Measurements from ENCODE around the gene TXNDC9. TPM values are rescaled to one million over a fixed set of nuclear protein-coding genes. Genes with fewer than 3 reads are reported as not detected.

Gene TXNDC9
- total RNA-seq, 1 experiment from 2014 or later = 31.0 TPM

DNA sequence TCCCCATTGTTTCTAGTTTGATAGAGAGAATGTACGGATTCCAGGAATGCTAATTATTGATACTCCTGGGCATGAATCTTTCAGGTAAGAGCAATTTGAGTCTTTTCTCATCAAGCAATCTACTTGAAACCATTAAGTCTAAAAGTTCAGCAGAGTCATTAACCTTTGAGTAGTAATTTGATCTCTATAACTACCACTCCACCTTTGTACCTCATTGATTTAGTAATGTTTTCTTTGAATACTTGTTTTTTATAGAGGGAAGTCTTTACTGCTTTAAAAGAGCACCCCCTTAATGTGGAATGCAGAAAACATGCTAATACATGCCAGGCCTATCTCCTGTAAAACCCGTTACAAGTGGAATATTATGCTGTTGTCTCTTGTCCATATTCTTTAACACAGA lies 46.0 kb upstream of the TXNDC9 start:
- CTCF ChIA-PET = no interaction called here
- Mint-ChIP-seq H3K27me3 (ENCODE audit: low read depth) (no peaks in the 10 kb centered on the region), H3K27ac (0 out of 2 replicates have a peak overlapping the region, but pooled peaks have one; percentile 37), H3K4me3 (no peak overlapping the region), H3K9me3 (no peaks in the 10 kb centered on the region), H3K36me3 (peaks cover 62% of the 10 kb centered on the region), H3K4me1 (peaks cover 10% of the 10 kb centered on the region)
- DNase-seq (ENCODE audit: low spot score) (no peak), ATAC-seq (no peak)
- TF ChIP-seq EMX1 (CRISPR knock-in tag; IDR thresholded peaks at IDR 0.05) (no peak), E2F5 (CRISPR knock-in tag; IDR thresholded peaks at IDR 0.05) (no peak), ESRRA (CRISPR knock-in tag; IDR thresholded peaks at IDR 0.05; ENCODE audit: borderline replicate concordance) (no peak), ELF4 (CRISPR knock-in tag; IDR thresholded peaks at IDR 0.05; ENCODE audit: low read depth) (no peak), MXD4 (CRISPR knock-in tag; IDR thresholded peaks at IDR 0.05; ENCODE audit: borderline replicate concordance) (no peak), ERG (CRISPR knock-in tag; IDR thresholded peaks at IDR 0.05) (no peak)
- TF ChIP-seq, protein P1, sequence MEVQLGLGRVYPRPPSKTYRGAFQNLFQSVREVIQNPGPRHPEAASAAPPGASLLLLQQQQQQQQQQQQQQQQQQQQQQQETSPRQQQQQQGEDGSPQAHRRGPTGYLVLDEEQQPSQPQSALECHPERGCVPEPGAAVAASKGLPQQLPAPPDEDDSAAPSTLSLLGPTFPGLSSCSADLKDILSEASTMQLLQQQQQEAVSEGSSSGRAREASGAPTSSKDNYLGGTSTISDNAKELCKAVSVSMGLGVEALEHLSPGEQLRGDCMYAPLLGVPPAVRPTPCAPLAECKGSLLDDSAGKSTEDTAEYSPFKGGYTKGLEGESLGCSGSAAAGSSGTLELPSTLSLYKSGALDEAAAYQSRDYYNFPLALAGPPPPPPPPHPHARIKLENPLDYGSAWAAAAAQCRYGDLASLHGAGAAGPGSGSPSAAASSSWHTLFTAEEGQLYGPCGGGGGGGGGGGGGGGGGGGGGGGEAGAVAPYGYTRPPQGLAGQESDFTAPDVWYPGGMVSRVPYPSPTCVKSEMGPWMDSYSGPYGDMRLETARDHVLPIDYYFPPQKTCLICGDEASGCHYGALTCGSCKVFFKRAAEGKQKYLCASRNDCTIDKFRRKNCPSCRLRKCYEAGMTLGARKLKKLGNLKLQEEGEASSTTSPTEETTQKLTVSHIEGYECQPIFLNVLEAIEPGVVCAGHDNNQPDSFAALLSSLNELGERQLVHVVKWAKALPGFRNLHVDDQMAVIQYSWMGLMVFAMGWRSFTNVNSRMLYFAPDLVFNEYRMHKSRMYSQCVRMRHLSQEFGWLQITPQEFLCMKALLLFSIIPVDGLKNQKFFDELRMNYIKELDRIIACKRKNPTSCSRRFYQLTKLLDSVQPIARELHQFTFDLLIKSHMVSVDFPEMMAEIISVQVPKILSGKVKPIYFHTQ (CRISPR knock-in tag; IDR thresholded peaks at IDR 0.05) = no peak
- POLR2A ChIA-PET = no interaction called here

- no peaks in the 10 kb centered on the region for H3K9me3 Mint-ChIP-seq
- no peaks in the 10 kb centered on the region for H3K27me3 Mint-ChIP-seq (ENCODE audit: low read depth)
- DNase-seq (ENCODE audit: low spot score) (no peak), ATAC-seq (no peak)
- ChIA-PET CTCF (no interaction called here), POLR2A (no interaction called here)
- peaks cover 10% of the 10 kb centered on the region for H3K4me1 Mint-ChIP-seq
- H3K4me3 Mint-ChIP-seq = no peak overlapping the region
- no peak overlapping the region for H3K27ac Mint-ChIP-seq
- H3K36me3 Mint-ChIP-seq = peaks cover 72% of the 10 kb centered on the region
- TF ChIP-seq ZNF138 (CRISPR knock-in tag; conservative IDR thresholded peaks at IDR 0.05) = no peak
- no peak for TF ChIP-seq OVOL2 (CRISPR knock-in tag; IDR thresholded peaks at IDR 0.05; ENCODE audit: borderline replicate concordance)
- TF ChIP-seq ZNF423 (CRISPR knock-in tag; IDR thresholded peaks at IDR 0.05) = no peak
- TF ChIP-seq, protein P2, sequence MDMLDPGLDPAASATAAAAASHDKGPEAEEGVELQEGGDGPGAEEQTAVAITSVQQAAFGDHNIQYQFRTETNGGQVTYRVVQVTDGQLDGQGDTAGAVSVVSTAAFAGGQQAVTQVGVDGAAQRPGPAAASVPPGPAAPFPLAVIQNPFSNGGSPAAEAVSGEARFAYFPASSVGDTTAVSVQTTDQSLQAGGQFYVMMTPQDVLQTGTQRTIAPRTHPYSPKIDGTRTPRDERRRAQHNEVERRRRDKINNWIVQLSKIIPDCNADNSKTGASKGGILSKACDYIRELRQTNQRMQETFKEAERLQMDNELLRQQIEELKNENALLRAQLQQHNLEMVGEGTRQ (CRISPR knock-in tag; IDR thresholded peaks at IDR 0.05) = no peak
- TF ChIP-seq ZMAT4 (CRISPR knock-in tag; IDR thresholded peaks at IDR 0.05) = no peak
- no peak for TF ChIP-seq FOXP1 (CRISPR knock-in tag; IDR thresholded peaks at IDR 0.05; ENCODE audit: borderline replicate concordance)
- TF ChIP-seq, protein P3, sequence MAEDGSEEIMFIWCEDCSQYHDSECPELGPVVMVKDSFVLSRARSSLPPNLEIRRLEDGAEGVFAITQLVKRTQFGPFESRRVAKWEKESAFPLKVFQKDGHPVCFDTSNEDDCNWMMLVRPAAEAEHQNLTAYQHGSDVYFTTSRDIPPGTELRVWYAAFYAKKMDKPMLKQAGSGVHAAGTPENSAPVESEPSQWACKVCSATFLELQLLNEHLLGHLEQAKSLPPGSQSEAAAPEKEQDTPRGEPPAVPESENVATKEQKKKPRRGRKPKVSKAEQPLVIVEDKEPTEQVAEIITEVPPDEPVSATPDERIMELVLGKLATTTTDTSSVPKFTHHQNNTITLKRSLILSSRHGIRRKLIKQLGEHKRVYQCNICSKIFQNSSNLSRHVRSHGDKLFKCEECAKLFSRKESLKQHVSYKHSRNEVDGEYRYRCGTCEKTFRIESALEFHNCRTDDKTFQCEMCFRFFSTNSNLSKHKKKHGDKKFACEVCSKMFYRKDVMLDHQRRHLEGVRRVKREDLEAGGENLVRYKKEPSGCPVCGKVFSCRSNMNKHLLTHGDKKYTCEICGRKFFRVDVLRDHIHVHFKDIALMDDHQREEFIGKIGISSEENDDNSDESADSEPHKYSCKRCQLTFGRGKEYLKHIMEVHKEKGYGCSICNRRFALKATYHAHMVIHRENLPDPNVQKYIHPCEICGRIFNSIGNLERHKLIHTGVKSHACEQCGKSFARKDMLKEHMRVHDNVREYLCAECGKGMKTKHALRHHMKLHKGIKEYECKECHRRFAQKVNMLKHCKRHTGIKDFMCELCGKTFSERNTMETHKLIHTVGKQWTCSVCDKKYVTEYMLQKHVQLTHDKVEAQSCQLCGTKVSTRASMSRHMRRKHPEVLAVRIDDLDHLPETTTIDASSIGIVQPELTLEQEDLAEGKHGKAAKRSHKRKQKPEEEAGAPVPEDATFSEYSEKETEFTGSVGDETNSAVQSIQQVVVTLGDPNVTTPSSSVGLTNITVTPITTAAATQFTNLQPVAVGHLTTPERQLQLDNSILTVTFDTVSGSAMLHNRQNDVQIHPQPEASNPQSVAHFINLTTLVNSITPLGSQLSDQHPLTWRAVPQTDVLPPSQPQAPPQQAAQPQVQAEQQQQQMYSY (CRISPR knock-in tag; IDR thresholded peaks at IDR 0.05) = no peak
- TF ChIP-seq, protein P4, sequence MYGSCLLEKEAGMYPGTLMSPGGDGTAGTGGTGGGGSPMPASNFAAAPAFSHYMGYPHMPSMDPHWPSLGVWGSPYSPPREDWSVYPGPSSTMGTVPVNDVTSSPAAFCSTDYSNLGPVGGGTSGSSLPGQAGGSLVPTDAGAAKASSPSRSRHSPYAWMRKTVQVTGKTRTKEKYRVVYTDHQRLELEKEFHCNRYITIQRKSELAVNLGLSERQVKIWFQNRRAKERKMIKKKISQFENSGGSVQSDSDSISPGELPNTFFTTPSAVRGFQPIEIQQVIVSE (CRISPR knock-in tag; IDR thresholded peaks at IDR 0.05; ENCODE audit: borderline replicate concordance) = no peak
- TF ChIP-seq SOX15 (CRISPR knock-in tag; IDR thresholded peaks at IDR 0.05) = no peak
- TF ChIP-seq KAT7 (CRISPR knock-in tag; IDR thresholded peaks at IDR 0.05; ENCODE audit: borderline replicate concordance) = no peak
Observed at GRCh38 chr2:99380376-99381010, 44.4 kb upstream of the TXNDC9 start.
